RWPE1 (cell line): ENCODE results near the gene SLC2A13.
A peak's percentile ranks its signal among the peaks of the same experiment; 100 is the strongest.

Source experiments
- CTCF ChIA-PET: fragments of 350-600 bp; sonication (Branson Sonifier 250); formaldehyde crosslinking; extraction: SDS; loops from one replicate; lab custom pipeline; 2021; lab: Yijun Ruan, JAX
- POLR2A ChIA-PET: fragments of 400-600 bp; formaldehyde crosslinking; extraction: SDS; loops from one replicate; lab custom pipeline; 2020; ENCODE audit warnings: antibody characterized with exemption; ENCODE audit not compliant: low non-redundant PET; lab: Yijun Ruan, JAX
- DNase-seq: peaks from one replicate; pipeline ENCODE4 v3.0.0; 2012; ENCODE audit warnings: low spot score
- H3K27ac ChIP-seq: fragments of 450-650 bp; 2 replicates; pipeline ENCODE4 v1.5.1; 2017
- CTCF ChIP-seq: fragments of 450-650 bp; conservative IDR thresholded peaks from 2 replicates; pipeline ENCODE4 v1.5.1; 2017; ENCODE audit warnings: low read depth, mild to moderate bottlenecking

Gene SLC2A13

GRCh38 chr12:39956725-39957124 is 149.2 kb downstream of the SLC2A13 start:
- no peak for DNase-seq
- ChIA-PET CTCF (no interaction called here), POLR2A (no interaction called here)
- TF ChIP-seq CTCF = no peak
- no peak overlapping the region for H3K27ac ChIP-seq

- ChIA-PET CTCF (interaction anchor here (0.6 kb wide), 2 partner anchors 787 to 1000 kb away, joined by 4 to 6 read pairs; no protein-coding TSS in a partner anchor), POLR2A (no interaction called here)
- no peak overlapping the region for H3K27ac ChIP-seq
- TF ChIP-seq CTCF = no peak
- no peak for DNase-seq
These were observed 159.3 kb downstream of the SLC2A13 start for GRCh38 chr12:39946361-39947280.

- ChIA-PET POLR2A (no interaction called here), CTCF (no interaction called here)
- no peak overlapping the region for H3K27ac ChIP-seq
- DNase-seq = no peak
- no peak for TF ChIP-seq CTCF
These were observed 168.8 kb downstream of the SLC2A13 start for GRCh38 chr12:39937119-39937518.

- TF ChIP-seq CTCF = no peak
- POLR2A ChIA-PET = no interaction called here
- no peak overlapping the region for H3K27ac ChIP-seq
- CTCF ChIA-PET = interaction anchor here (0.7 kb wide), 1 partner anchor 19 kb away, joined by 4 read pairs; no protein-coding TSS in a partner anchor
- no peak for DNase-seq
These were observed 170.0 kb downstream of the SLC2A13 start for GRCh38 chr12:39935839-39936238.

- POLR2A ChIA-PET = no interaction called here
- DNase-seq = peak; percentile 6
- no peak overlapping the region for H3K27ac ChIP-seq
- no peak for TF ChIP-seq CTCF
- CTCF ChIA-PET = no interaction called here
These were observed 170.6 kb downstream of the SLC2A13 start for GRCh38 chr12:39935275-39935674.

- DNase-seq = no peak
- ChIA-PET POLR2A (no interaction called here), CTCF (no interaction called here)
- TF ChIP-seq CTCF = no peak
- H3K27ac ChIP-seq = no peak overlapping the region
These were observed 174.0 kb downstream of the SLC2A13 start for GRCh38 chr12:39931857-39932256.
